Subcutaneous adipose tissue (tissue), 4 donors: ENCODE results near the gene DCTN2. TPM values are rescaled to one million over a fixed set of nuclear protein-coding genes. Genes with fewer than 3 reads are reported as not detected.

Source experiments
- total RNA-seq, 4 donors: library from RNA; depleted of rRNA; stranded (reverse); fragments of >200 nt; gene quantifications; one replicate each; pipeline ENCODE4 v1.1.0, GENCODE V29; 2016
- TF ChIP-seq, protein P1 (sequence below): fragments of 450-650 bp; IDR thresholded peaks from one replicate; pipeline ENCODE4 v1.5.1; 2016; ENCODE audit warnings: low read depth, mild to moderate bottlenecking, control low read depth, antibody characterized with exemption, moderate library complexity

DCTN2 gene
- total RNA-seq, 4 donors from 2014 or later: 78.6 to 161 (median 131) TPM

DNA sequence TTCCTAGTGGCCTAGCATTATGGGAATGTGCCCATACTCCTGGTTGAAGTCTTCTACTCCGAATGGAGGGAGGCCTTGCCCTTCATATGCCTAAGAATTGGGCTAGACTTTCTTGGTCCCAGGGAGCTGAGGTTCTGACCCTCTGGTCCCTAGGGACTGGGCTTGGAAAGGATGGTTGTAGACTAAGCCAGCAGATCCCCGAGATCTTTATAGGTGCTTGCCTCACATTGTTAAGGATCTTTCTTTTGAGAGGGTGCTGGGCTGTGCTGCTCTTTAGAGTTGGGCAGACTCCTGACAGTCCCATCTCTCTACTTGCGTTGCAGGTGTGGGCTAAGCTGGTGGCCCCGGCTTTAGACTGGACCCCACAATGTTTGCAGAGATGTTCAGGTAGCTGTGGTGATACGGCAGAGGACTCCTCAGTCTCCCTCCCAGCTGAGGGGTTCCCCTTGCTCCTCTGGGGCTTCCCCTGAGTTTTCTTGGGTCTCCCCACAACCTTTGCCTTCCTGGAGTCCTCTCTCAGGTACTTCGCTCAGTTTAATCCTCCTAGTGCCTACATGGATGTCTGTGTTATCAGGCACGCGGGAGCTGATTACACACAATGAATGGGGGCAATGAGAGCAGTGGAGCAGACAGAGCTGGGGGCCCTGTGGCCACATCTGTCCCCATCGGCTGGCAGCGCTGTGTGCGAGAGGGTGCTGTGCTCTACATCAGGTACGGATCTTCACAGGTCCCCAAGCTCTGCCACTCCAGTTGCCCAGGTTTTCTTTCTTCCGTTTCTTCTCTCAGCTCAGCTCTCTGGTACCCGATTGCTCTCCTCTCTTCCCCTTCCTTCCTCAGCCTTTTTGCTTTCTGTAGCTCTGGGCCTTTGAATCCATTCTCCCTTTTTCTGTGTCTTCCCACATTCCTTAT lies 23.0 kb downstream of the DCTN2 start:
- TF ChIP-seq, protein P1, sequence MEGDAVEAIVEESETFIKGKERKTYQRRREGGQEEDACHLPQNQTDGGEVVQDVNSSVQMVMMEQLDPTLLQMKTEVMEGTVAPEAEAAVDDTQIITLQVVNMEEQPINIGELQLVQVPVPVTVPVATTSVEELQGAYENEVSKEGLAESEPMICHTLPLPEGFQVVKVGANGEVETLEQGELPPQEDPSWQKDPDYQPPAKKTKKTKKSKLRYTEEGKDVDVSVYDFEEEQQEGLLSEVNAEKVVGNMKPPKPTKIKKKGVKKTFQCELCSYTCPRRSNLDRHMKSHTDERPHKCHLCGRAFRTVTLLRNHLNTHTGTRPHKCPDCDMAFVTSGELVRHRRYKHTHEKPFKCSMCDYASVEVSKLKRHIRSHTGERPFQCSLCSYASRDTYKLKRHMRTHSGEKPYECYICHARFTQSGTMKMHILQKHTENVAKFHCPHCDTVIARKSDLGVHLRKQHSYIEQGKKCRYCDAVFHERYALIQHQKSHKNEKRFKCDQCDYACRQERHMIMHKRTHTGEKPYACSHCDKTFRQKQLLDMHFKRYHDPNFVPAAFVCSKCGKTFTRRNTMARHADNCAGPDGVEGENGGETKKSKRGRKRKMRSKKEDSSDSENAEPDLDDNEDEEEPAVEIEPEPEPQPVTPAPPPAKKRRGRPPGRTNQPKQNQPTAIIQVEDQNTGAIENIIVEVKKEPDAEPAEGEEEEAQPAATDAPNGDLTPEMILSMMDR: no peak

DNA sequence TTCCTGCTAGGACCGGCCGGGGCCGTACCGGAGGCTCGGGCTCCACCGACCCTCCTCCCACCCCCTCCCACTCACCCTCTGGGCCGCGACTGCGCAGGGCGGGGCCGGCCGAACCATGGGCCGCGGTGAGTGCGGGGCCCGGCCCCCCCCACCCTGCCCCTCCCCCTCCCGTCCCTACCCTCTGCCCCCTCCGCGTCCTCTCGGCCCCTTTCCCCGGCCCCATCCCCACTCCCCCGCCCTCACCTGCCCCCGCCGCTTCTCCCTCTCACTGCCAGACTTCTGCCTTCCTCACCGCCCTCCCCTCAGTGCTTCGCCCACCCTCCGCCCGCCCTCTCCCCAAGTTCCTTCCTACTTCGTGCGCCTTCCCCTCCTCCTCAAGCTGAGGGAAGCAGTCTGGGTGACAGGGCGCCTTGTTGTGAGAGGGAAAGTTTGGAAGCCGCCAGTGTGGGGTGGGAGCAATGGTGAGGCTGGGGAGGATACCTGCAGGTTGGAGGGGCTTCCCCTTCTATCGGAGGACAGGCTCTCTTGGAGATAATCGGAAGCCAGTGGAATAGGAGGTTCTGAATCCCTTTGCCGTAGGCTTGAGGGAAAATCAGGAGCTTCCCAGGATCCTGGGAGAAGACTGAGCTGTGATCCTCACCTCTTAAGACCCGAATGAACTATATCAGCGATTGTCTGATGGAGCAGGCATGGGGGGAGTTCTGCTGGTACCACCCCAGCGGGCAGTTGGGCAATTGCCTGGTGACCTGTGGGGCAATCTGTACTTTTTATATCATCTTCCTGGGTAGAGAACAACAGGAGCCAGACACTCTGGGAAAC lies 23.9 kb downstream of the DCTN2 start:
- TF ChIP-seq, protein P1: no peak

DNA sequence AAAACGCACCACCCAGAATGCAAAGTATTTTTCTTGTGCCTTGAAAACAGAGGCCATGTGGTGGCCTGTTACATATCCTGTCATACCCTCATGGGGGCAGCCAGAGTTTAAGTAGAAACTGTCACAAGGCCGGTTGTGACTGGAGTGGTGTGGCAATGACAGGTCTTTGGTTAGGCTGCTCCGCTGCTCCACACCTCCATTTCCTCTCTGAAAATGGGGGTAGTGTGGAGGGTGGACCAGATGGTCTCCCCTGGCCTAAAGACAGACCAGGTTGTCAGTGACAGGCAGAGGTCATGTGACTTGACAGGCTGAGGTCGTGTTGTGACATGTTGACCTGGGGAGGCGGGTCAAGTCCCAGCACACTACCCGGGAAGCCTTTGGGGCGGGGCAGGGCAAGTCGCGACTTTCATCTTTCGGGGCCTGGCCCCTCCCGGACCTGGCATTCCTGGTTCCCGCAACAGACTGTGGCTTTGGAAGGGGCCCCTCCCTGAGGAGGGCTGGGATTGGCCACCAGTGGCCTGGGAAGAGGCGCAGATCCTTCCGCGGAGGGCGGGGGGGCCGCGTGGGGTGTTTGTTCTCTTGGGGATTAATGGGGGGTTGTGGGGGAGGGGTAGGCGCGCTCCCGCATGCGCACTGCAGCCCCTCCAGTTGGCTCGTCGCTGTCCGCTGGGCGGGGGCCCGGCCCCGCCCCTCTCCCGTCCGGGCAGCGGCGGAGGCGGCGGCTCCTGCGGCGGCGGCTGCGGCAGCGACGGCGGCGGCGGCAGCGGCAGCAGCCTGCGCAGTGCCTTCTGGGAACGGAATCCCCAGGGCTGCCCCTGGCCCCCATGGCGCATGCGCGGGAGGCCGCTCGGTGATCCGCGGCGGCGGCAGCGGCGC lies 24.7 kb downstream of the DCTN2 start, which contains the start of gene MBD6:
Gene MBD6, plus strand, starts transcription at position 814 of the 876 bp plus-strand sequence. CDS start 1,480 bp downstream, outside the sequence.
- TF ChIP-seq, protein P1: no peak

DNA sequence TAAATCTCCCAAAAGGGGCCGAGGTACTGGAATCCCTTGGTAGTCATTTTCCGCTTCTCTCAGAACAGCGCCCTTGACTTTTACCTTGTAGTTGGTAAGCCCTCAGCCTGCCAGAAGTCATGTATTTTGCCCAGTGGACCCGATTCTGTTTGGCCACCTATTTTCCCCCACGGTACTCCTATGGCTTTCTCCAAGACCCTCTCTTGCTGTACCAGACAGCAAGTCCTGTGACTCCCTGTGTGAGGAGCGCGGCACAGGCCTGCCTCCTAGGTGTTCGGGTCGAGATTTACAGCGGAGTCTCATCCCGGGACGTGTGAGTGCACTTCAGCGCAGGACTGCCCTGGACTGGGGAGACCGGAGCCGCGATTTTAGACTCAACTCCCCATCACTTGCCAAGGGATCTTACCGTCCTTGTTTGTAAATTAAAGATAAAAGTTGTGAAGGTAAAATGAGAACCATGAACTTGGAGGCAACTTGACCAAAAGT lies 25.4 kb downstream of the DCTN2 start:
- TF ChIP-seq, protein P1: no peak

DNA sequence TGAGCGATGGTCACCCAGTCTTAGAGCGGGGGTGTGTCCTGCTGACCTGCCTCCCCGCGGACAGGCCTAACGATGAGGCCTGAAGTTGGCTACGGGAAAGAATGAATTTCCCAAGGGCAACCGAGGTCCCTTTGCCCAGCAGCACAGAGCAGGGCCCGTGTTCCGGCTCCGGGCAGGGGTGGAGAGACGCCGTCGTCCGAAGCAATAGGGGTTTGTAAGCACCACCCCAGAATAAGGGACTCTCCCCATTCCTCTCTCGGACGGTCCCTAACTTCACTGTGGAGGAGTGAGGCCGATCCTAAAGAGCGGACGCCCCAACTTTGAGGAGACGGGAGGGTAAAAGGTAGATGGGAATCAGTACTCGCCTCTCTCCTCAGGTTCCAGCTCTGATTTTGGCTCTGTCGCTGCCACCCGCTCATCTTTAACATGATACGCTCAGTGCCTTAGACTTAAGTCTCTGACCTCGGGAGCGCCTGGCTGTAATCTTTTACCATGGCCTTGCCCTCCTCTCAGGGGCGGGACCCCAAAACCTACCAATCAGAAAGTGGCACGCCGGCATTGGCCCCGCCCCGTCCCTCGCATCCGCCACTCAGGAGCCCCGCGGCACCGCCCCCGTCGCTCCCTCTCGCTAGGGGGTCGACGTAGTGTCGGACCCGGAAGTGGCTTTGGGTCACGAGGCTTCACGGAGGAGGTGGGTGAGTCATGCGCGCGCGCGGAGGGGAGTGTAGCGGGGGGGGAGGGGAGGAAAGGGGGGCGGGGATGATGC lies 26.8 kb downstream of the DCTN2 start, which contains the start of gene DDIT3:
Gene DDIT3, minus strand, starts transcription at position 462 of the 766 bp plus-strand sequence. CDS start 3,108 bp downstream, outside the sequence.
- TF ChIP-seq, protein P1: no peak

DNA sequence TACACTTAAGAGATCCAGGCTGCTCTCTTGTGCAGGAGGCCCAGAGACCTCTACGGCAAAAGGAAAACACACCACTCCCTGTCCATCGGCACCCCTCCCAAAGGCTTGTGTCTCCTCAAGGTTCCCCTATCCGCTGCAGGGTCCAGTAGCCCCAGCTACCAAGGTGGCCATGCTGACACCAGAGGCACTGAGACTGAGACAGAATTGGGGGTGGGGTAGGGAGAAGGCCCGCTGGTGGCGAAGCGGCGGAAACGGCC lies 27.3 kb downstream of the DCTN2 start:
- TF ChIP-seq, protein P1: no peak
